Naive thymus-derived CD8-positive, alpha-beta T cell (primary cell): ENCODE data around the gene LARP6. TPM values are rescaled to one million over a fixed set of nuclear protein-coding genes. Genes with fewer than 3 reads are reported as not detected.
"Not testable (repeated sequence)": the region's sequence is repeated elsewhere in the genome, so short reads cannot be mapped to it uniquely, and the experiment has no call there.

Source experiments
- ATAC-seq, 2 donors: fragments of 150-1000 bp; cut with Tn5 transposase in 1 of 2; sonication (Bioruptor Pico), chemical (Tn5 transposase) in 1 of 2; 1 replicate in 1 of 2; 2 replicates in 1 of 2; pipeline ENCODE4 v1.10.0; 2021; ENCODE audit warnings: mild to moderate bottlenecking in 2 of 2, moderate library complexity in 2 of 2
- POLR2A ChIA-PET: fragments of 350-600 bp; sonication (Branson Sonifier 250); formaldehyde crosslinking; loops from one replicate; lab custom pipeline; 2021; ENCODE audit warnings: antibody characterized with exemption; lab: Charles Lee
- DNase-seq, 10 donors: peaks; one replicate each; pipeline versions ENCODE4 v3.0.0 to v3.0.0-alpha.2; 2020 to 2022
- H3K27ac Mint-ChIP-seq, 10 donors: one replicate each; pipeline ENCODE4 v1.8.0; 2020 to 2022; ENCODE audit warnings: mild to moderate bottlenecking in 10 of 10, mixed read lengths in 10 of 10, moderate library complexity in 4 of 10, inconsistent platforms in 1 of 10
- H3K27me3 Mint-ChIP-seq, 5 donors: one replicate each; pipeline ENCODE4 v1.8.0; 2021 to 2022; ENCODE audit warnings: mixed read lengths in 5 of 5
- H3K36me3 Mint-ChIP-seq, 3 donors: one replicate each; pipeline ENCODE4 v1.8.0; 2020 to 2022; ENCODE audit warnings: mixed read lengths in 3 of 3, mild to moderate bottlenecking in 2 of 3, inconsistent platforms in 1 of 3
- H3K4me1 Mint-ChIP-seq, 4 donors: one replicate each; pipeline ENCODE4 v1.8.0; 2021 to 2022; ENCODE audit warnings: mixed read lengths in 4 of 4
- H3K4me3 Mint-ChIP-seq, 10 donors: one replicate each; pipeline ENCODE4 v1.8.0; 2020 to 2022; ENCODE audit warnings: mild to moderate bottlenecking in 10 of 10, mixed read lengths in 10 of 10, moderate library complexity in 6 of 10, inconsistent platforms in 1 of 10
- H3K9me3 Mint-ChIP-seq, 9 donors: one replicate each; pipeline ENCODE4 v1.8.0; 2020 to 2022; ENCODE audit warnings: mixed read lengths in 9 of 9, mild to moderate bottlenecking in 3 of 9, inconsistent platforms in 1 of 9, moderate library complexity in 1 of 9
- polyA plus RNA-seq, 3 donors: library from polyadenylated mRNA; unstranded; fragments of 300-500 nt; fragmentation: Illumina TruSeq; gene quantifications; one replicate each; pipeline ENCODE4 v1.2.3, GENCODE V29; 2021
- total RNA-seq, 8 experiments: library from RNA in 2 of 8; stranded (reverse) in 2 of 8; gene quantifications; one replicate each; pipeline ENCODE4 v1.2.3 and lab custom pipeline; 2021 to 2026

LARP6 gene
- total and polyA plus RNA-seq, 5 experiments from 2014 or later, result 0.03 to 0.36 TPM; not detected in 3

- DNase-seq (no peak), ATAC-seq (no peak)
- POLR2A ChIA-PET, result no interaction called here
- Mint-ChIP-seq H3K36me3 (no peaks in the 10 kb centered on the region), H3K4me1 (no peaks in the 10 kb centered on the region), H3K27me3 (no peaks in the 10 kb centered on the region), H3K27ac (no peak overlapping the region), H3K9me3 (peaks cover 0 to 3% (median 0%) of the 10 kb centered on the region in 9 donors), H3K4me3 (no peak overlapping the region)
Measured at GRCh38 chr15:70818580-70818979, 35.4 kb downstream of the LARP6 start.

DNA sequence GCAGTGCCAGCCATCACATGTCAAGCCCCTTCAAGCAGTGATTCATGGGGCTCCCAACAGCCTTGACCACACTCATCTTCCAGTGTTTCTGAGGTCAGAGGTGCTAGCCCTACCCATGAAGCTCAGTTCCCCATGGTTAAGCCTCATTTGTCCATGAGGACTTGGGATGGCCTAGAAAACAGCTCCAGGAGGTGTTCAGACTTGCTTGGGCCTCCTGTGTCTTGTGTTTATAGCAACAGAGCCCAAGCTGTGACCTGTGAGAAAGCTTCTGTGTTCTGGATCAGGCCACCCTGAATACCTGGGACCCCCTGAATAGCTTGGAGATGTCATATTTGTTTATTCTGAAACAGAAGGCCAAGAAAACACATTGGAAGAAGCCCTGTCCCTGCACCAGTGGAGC, 36.7 kb downstream of the LARP6 start:
- peak overlapping the region in 1 of 10 donors; percentile 59 for H3K27ac Mint-ChIP-seq
- peaks cover 0 to 3% (median 0%) of the 10 kb centered on the region in 9 donors for H3K9me3 Mint-ChIP-seq
- H3K4me3 Mint-ChIP-seq, result no peak overlapping the region
- ATAC-seq (no peak), DNase-seq (no peak)
- H3K27me3 Mint-ChIP-seq, result no peaks in the 10 kb centered on the region
- H3K4me1 Mint-ChIP-seq, result no peaks in the 10 kb centered on the region
- H3K36me3 Mint-ChIP-seq, result no peaks in the 10 kb centered on the region
- POLR2A ChIA-PET, result no interaction called here

DNA sequence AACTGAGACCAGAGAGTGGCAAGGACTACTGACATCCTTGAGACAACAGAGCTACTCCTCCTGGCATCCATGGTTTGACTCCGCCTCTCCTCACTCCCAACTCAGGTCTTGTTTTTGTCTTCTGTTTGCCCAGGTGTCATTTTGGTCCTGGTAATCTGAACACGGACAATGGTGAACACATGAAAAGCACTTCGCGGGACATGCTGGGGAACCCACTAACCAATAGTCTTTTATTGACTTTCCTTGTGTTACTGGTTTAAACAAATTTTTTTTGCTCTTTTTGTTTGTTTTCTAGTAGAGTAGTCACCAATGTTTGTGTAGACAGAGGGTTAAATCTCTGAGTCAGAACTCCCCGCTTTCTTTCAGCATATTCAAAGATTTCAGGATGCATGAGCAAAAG, 38.4 kb downstream of the LARP6 start:
- POLR2A ChIA-PET, result no interaction called here

DNA sequence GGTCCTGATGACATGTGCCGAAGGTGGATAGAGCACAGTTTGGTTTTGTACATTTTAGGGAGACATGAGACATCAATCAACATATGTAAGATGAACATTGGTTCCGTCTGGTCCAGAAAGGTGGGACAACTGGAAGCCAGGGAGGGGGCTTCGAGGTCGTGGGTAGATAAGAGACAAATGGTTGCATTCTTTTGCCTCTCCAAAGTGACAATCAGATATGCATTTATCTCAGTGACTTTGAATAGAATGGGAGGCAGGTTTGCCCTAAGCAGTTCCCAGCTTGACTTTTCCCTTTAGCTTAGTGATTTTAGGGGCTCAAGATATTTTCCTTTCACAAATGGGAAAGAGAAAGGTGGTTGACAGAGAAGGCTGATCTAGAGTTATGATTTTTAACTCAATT, 38.9 kb downstream of the LARP6 start:
- H3K9me3 Mint-ChIP-seq, POLR2A ChIA-PET, H3K4me3 Mint-ChIP-seq, H3K36me3 Mint-ChIP-seq, ATAC-seq, H3K4me1 Mint-ChIP-seq, H3K27ac Mint-ChIP-seq, DNase-seq: not testable (repeated sequence)
- H3K27me3 Mint-ChIP-seq, result peaks cover under 1 to 13% (median 6%) of the 10 kb centered on the region in 5 donors

More for the DNA sequence above, 38.4 kb downstream of the LARP6 start:
- Mint-ChIP-seq H3K27ac (no peak overlapping the region), H3K36me3 (no peaks in the 10 kb centered on the region), H3K9me3 (peaks cover 0 to 2% (median 0%) of the 10 kb centered on the region in 9 donors), H3K27me3 (peaks cover 0 to 9% (median under 1%) of the 10 kb centered on the region in 5 donors), H3K4me3 (no peak overlapping the region), H3K4me1 (peaks cover 2 to 4% (median 3%) of the 10 kb centered on the region in 4 donors)
- ATAC-seq, result no peak
- DNase-seq, result no peak

- POLR2A ChIA-PET, result no interaction called here
- Mint-ChIP-seq H3K27ac (no peak overlapping the region), H3K4me3 (no peak overlapping the region), H3K27me3 (peaks cover 4 to 14% (median 10%) of the 10 kb centered on the region in 5 donors), H3K9me3 (no peaks in the 10 kb centered on the region), H3K4me1 (peaks cover 2 to 4% (median 3%) of the 10 kb centered on the region in 4 donors), H3K36me3 (no peaks in the 10 kb centered on the region)
- ATAC-seq, result no peak
- DNase-seq, result no peak
Measured at GRCh38 chr15:70812827-70813364, 41.1 kb downstream of the LARP6 start.

- POLR2A ChIA-PET, result interaction anchor here (0.5 kb wide), 1 partner anchor 125 kb away, joined by 3 read pairs; no protein-coding TSS in a partner anchor
- H3K27ac Mint-ChIP-seq, result peak overlapping the region in 1 of 10 donors; percentile 39
Measured at GRCh38 chr15:70810916-70811578, 42.9 kb downstream of the LARP6 start.

GRCh38 chr15:70806992-70807712, 46.8 kb downstream of the LARP6 start:
- H3K36me3 Mint-ChIP-seq, result no peaks in the 10 kb centered on the region
- ATAC-seq (no peak), DNase-seq (no peak)
- peak overlapping the region in 2 of 10 donors; percentile 13 to 32 for H3K27ac Mint-ChIP-seq
- peaks cover 3 to 14% (median 4%) of the 10 kb centered on the region in 4 donors for H3K4me1 Mint-ChIP-seq
- POLR2A ChIA-PET, result no interaction called here
- H3K27me3 Mint-ChIP-seq, result peaks cover 5 to 18% (median 10%) of the 10 kb centered on the region in 5 donors
- H3K9me3 Mint-ChIP-seq, result no peaks in the 10 kb centered on the region
- no peak overlapping the region for H3K4me3 Mint-ChIP-seq

More at GRCh38 chr15:70810916-70811578, 42.9 kb downstream of the LARP6 start:
- peaks cover 4 to 14% (median 4%) of the 10 kb centered on the region in 4 donors for H3K4me1 Mint-ChIP-seq
- H3K4me3 Mint-ChIP-seq, result no peak overlapping the region
- DNase-seq, result no peak
- no peaks in the 10 kb centered on the region for H3K36me3 Mint-ChIP-seq
- H3K9me3 Mint-ChIP-seq, result no peaks in the 10 kb centered on the region
- H3K27me3 Mint-ChIP-seq, result peaks cover 4 to 14% (median 10%) of the 10 kb centered on the region in 5 donors
- ATAC-seq, result no peak

- DNase-seq, H3K27ac Mint-ChIP-seq, H3K36me3 Mint-ChIP-seq, ATAC-seq, POLR2A ChIA-PET, H3K9me3 Mint-ChIP-seq, H3K4me3 Mint-ChIP-seq, H3K27me3 Mint-ChIP-seq: not testable (repeated sequence)
- peaks cover 0 to 12% (median 1%) of the 10 kb centered on the region in 4 donors for H3K4me1 Mint-ChIP-seq
Measured at GRCh38 chr15:70804388-70804787, 49.6 kb downstream of the LARP6 start.

GRCh38 chr15:70802629-70803028, 51.3 kb downstream of the LARP6 start:
- Mint-ChIP-seq H3K27me3 (peaks cover 0 to 6% (median 0%) of the 10 kb centered on the region in 5 donors), H3K4me1 (peaks cover 0 to 12% (median 1%) of the 10 kb centered on the region in 4 donors), H3K27ac (no peak overlapping the region), H3K4me3 (no peak overlapping the region), H3K36me3 (no peaks in the 10 kb centered on the region), H3K9me3 (no peaks in the 10 kb centered on the region)
- no peak for DNase-seq
- no peak for ATAC-seq
- POLR2A ChIA-PET, result no interaction called here

DNA sequence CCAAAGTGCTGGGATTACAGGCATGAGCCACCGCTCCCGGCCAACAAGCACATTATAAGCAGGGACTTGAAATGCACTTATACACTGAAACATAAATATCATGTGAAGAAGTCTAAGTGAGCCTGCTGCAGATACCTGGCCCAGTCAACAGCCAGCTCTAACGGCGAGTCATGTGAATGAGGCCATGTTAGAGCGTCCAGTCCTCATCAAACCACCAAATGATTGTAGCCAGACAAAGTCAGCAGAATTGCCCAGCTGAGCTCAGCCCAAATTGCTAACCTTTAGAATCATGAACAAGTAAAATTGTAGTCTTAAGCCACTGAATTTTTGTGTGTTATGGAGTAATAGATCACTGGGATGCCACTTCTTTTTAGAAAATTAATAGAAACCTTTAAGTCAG, 52.8 kb downstream of the LARP6 start:
- Mint-ChIP-seq H3K36me3 (no peaks in the 10 kb centered on the region), H3K9me3 (no peaks in the 10 kb centered on the region), H3K27ac (no peak overlapping the region), H3K27me3 (peaks cover 0 to 6% (median 0%) of the 10 kb centered on the region in 5 donors), H3K4me1 (no peaks in the 10 kb centered on the region), H3K4me3 (no peak overlapping the region)
- POLR2A ChIA-PET, result no interaction called here
- DNase-seq, result no peak
- ATAC-seq, result no peak

DNA sequence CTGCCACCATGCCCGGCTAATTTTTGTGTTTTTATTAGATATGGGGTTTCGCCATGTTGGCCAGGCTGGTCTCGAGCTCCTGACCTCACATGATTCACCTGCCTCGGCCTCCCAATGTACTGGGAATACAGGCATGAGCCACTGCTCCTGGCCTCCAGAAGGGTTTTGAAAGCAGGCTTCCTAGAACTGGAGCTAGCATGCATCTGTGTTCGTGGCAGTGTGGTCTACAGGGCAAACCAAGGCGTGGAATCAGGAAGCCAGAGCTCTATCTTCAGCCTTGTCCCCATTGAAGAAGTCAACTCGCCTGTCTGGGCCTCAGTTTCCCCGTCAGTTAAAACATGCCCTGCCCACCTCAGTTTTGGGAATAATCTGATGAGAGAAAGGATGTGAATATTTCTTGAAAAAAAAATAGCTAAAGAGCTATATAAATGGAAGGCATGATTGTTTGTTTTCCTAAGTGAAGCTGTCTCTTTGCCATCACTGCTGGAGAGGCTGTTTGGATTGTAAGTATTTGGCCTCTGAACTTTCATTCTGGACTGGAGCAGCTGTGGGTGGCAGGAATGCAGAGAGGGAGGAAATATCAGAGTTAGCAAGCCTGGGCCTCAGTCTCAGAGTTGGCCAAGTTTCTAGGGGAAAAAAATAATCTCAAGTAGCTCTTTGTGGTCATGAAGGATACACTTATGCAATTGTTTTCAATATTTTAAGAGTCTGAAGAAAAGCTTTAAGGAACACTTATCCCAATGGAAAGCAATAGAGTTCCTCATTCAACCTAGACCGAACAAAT, 54.1 kb downstream of the LARP6 start:
- Mint-ChIP-seq H3K36me3 (no peaks in the 10 kb centered on the region), H3K27ac (no peak overlapping the region), H3K4me3 (no peak overlapping the region), H3K9me3 (no peaks in the 10 kb centered on the region), H3K27me3 (peaks cover 0 to 6% (median 0%) of the 10 kb centered on the region in 5 donors), H3K4me1 (no peaks in the 10 kb centered on the region)
- ATAC-seq (no peak), DNase-seq (no peak)
- POLR2A ChIA-PET, result no interaction called here

DNA sequence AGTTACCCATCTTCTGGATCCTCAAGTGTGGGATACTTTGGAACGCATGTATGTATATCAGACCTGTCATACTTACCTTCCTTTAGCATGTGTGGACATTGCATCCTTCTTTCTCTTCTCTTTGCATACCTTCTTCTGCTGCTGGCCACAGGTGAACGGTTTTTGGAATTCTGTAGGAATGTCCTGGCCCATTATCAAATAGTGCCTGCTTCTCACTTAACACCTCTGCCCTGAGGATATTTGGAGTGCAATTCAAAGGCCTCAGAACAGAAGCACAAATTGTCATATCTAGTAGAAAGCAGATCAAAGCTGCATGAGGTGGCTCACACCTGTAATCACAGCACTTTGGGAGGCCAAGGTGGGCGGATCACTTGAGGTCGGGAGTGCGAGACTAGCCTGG, 56.5 kb downstream of the LARP6 start:
- Mint-ChIP-seq H3K9me3 (no peaks in the 10 kb centered on the region), H3K27ac (no peak overlapping the region), H3K4me1 (no peaks in the 10 kb centered on the region), H3K27me3 (peaks cover 0 to 5% (median 2%) of the 10 kb centered on the region in 5 donors), H3K36me3 (no peaks in the 10 kb centered on the region), H3K4me3 (no peak overlapping the region)
- POLR2A ChIA-PET, result no interaction called here
- DNase-seq (no peak), ATAC-seq (no peak)
